8988T (cell line): ENCODE measurements around the gene RPL39L.
"Not testable (repeated sequence)": the region's sequence is repeated elsewhere in the genome, so short reads cannot be mapped to it uniquely, and the experiment has no call there.

ENCODE experiments used
- DNase-seq: peaks from one replicate; pipeline ENCODE4 v3.0.0; 2011

RPL39L gene

GRCh38 chr3:187136936-187137335 lies 2.4 kb downstream of the RPL39L start:
- DNase-seq: peak; percentile 29

DNA sequence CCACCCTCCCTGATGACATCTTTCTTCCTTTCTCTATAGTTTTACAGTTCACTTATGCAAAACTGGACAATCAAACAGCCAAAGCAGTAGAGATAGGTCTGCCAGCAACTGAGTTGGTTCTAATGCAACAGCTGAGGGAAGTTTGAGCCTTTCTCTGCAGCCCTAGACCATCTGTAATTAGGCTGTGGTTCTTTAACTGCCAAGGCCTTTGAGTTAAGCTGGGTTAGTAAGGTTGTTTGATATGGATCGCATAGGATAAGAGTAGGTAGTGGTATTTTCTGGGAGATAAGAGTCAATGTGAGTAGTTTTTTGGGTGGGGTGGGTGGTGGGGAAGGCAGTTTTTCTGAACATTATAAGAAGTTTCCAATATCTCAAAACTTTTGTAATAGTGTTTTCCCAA lies 3.0 kb downstream of the RPL39L start:
- DNase-seq: no peak

- not testable (repeated sequence) for DNase-seq
Observed at GRCh38 chr3:187135172-187135690, 4.1 kb downstream of the RPL39L start.

GRCh38 chr3:187133181-187133580 lies 6.1 kb downstream of the RPL39L start:
- DNase-seq: not testable (repeated sequence)

DNA sequence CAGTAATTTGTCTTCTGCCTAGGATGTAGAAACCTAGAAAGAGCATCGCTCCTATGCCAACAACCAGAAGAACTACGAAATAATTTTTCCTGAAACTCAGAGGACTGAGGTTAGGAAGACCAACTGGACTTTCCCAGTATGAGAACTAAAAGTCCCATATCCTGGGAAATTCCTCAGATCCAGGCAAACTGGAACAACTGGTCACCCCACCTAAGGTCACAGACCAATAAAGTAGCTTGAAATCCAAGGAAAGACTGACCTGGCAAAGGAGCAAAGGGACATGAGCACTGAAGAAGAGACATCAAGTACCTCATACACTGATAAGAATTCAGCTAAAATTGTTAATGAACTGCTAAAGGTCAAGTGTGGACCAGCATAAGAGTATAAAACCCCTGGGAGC lies 6.6 kb downstream of the RPL39L start:
- no peak for DNase-seq

DNA sequence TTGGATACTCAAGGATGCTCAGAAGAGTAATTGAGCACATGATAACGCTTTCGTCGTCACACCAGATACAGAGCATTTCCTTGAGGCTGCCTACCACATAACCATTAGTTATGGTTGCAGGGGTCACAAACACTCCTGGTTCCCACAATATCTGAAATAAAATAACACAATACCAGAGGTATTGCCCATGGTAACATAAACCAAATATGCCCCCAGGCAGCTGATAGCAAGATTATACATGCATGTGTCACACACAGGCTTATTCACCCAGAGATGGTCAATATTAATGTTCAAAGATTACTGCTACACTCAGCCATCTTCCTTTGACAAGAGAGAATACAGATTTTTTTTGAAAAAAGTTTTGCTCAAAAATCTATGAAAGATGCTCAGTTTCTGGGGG lies 7.3 kb downstream of the RPL39L start:
- DNase-seq: no peak

DNA sequence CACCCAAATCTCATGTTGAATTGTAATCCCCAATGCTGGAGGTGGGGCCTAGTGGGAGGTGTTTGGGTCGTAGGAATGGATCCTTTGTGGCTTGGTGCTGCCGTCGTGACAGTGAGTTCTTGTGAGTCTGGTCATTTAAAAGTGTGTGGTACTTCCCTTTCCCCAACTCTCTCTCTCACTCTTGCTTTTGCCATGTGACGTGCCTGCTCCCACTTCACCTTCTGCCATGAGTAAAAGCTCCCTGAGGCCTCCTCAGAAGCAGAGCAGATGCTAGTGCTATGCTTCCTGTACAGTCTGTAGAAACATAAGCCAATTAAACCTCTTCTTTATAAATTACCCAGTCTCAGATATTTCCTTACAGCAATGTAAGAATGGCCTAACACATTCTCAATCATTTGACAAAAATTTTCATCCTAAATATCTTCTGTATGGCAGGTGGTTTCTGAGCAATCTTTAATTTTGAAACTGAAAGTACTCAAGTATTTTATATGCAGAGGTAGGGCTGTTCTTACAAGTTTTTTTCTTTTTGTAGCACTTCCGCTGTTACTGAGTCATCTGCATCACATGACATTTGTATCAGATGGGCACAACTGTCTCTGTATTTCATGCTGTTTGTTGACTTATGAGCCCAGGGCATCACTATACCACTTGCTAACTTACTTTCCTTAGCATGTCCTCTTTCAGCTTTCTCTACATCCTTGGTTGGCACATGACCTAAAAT lies 8.8 kb downstream of the RPL39L start:
- DNase-seq: no peak

DNA sequence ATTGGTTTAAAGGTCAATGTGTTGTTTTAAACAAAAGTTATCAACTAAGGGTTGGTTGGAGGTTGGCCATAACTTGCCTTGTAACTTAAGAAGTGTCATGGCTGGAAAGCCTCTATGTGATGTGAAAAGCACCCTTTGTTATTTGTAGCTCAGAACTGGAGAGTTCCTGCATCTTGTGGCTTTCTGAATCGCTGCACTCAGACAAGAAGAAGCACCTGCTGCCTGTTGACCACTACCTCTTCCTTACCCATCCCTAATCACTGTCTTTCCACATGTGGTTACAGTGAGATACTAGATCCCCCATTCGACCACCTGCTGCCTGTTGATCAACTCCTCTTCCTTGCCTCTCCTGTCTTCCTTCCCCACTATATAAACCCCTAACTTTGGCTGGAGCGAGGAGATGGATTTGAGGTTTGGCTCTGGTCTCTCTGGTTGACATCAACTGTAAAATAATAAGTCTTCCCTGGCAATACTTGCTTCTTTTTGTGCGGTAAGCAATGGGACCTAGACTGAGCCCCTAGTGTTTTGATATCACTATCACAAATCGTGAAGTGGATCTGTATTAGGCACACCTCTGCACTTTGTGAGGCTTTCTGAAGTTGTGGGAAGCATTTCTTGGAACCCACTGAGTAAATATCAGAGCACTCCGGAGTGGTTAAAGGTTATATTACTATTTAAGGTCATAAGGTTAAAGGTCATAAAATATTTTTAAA lies 13.8 kb downstream of the RPL39L start:
- DNase-seq: no peak

GRCh38 chr3:187122261-187122660 lies 17.0 kb downstream of the RPL39L start:
- DNase-seq: no peak

DNA sequence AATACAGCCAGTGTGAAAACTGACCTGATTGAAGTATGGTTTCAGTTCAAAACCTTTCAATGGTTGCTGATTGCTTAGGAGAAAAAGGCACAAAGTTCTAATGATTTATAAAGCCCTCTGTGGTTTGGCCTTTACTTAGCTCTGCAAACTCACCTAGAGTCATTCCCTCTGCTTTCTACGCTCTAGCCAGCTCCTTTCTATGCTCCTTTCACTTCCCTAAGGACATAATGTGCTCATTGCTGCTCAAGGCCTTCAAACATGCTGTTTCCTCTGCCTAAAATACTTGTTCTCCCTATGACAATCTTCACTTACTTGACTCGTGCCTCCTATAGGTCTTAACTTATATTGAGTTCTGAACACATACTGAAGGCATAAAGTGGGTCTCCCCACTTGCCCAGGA lies 19.0 kb downstream of the RPL39L start:
- no peak for DNase-seq

GRCh38 chr3:187114511-187114910 lies 24.8 kb downstream of the RPL39L start:
- DNase-seq: no peak

GRCh38 chr3:187112934-187113793 lies 26.1 kb downstream of the RPL39L start:
- DNase-seq: no peak

GRCh38 chr3:187110156-187110555 lies 29.1 kb downstream of the RPL39L start:
- DNase-seq: no peak

DNA sequence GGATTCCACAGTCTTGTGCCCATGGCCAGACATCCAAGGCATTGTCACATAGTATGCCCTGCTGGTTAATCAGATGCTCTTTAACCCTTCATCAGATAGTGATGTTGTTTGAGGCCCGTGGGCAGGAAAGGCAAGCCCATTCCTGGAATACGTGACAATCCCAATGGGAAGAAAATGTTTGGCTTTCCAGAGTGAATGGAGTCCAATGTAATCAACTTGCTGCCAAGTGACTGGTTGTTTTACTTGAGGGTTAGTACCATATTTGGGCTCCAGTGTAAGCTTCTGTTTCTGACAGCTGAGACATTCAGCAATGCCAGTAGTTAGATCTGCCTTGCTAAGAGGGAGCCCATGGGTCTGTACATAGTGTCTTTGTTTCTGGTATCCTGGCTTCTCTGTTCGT lies 31.3 kb downstream of the RPL39L start:
- no peak for DNase-seq

DNA sequence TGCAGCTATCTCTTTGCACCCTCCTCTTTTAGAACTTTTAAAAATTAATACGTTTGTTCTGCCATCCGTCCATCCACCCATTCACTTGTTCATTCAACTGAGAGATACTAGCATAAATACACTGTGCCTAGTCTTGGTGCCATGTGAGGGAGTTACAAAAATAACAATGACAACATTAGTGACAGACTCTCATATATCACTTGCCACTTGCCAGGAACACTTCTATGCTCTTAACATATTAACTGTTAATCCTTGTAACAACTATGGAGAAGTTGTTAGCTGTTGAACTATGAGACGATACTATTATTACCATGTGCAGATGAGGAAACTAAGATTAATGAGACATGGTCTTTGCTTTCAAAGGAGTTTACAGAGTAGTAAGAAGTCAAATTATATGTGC lies 33.6 kb downstream of the RPL39L start:
- no peak for DNase-seq

- DNase-seq: no peak
Observed at GRCh38 chr3:187104933-187105332, 34.4 kb downstream of the RPL39L start.

DNA sequence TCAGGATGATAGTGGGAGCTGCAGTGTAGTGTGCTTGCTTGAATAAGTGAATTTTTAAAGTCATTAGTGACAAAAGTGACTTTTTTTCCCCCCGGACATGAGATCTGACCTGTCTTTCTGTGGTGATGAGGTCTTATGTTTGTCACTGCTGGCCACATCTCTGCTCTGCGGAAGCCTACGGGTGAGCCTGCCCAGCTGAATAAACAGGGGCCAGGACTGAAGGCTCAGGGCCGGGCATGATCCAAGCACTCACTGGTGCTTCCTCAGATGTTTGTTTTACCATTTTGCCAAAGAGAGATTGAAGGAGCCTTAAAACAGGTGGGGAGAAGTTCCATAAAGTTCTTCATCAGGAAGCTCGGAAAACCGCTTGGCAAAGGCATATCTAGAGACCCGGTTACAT lies 35.0 kb downstream of the RPL39L start:
- no peak for DNase-seq

GRCh38 chr3:187103251-187103650 lies 36.0 kb downstream of the RPL39L start:
- no peak for DNase-seq

DNA sequence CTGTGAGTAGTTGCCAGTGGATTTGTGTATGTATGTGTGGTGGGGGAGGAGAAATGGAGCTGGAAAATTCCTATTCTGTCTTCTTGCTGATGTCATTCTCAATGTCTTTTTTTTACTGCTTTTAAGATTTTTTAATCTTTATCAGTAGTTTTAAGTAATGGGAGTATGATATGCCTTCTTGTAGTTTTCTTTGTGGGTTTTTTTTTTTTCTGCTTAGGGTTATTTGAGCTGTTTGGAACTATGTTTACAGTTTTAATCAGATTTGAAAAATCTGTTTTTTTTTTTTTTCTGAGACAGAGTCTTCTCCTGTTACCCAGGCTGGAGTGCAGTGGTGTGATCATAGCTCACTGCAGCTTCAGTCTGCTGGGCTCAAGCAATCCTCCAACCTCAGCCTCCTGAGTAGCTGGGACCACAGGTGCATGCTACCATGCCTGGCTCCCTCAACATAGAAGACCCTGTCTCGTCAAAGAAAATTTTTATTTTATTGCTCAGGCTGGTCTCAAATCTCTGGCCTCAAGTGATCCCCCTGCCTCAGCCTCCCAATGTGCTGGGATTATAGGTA lies 37.1 kb downstream of the RPL39L start:
- no peak for DNase-seq

DNA sequence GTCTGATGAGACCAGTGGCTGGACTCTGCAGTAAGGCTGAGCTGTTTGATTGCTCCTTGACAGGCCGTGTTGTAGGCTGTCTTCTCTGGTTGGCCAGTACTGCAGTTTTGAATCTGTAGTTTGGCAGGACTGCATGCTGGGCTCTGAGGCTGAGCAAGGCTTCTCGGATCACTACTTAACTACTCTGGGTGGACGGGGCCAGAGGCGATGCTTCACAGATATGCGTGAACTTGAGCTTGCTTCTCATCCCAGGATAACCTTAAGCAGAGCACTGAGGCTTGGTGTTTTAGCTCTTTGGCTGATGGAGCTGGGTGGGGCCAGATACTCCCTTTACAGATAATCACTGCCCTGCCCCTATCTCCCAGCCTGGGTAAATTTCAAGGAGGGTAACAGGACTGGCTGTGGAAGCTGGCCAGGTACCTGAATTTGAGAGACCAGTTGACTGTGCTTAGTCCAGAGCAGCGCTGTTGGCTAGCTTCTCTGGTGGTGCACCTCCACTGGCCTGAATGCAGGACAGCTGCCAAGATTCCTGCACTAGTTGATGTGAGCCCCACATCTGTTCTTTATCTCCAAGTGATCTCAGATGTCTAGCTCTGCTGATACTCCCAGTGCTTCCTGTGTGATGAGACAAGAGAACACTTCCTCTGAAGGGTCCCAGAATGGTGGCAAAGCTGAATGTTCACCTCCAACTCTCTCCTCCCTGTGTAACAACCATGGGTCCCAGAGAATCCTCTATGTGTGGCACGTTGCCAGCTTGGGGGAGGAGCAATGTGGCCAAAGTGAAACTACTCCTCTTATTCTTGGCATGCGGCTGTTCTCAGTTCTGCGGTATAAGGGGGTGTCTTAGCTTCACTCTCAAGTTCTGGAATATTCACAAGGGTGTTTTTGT lies 37.9 kb downstream of the RPL39L start:
- DNase-seq: no peak

DNA sequence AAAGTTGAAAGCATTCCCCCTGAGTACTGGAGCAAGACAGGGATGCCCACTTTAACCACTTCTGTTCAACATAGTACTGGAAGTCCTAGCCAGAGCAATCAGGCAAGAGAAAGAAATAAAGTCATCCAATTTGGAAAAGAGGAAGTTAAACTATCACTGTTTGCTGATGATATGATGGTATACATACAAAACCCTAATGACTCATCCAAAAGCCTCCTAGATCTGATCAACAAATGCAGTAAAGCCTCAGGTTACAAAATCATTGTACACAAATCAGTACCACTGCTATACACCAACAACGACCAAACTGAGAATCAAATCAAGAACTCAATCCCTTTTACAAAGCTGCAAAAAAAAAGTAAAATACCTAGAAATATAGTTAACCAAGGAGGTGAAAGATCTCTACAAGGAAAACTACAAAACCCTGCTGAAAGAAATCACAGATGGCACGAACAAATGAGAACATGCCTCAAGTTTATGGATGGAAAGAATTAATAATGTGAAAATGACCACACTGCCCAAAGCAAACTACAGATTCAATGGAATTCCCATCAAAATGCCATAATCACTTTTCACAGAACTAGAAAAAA lies 40.3 kb downstream of the RPL39L start:
- DNase-seq: no peak

DNA sequence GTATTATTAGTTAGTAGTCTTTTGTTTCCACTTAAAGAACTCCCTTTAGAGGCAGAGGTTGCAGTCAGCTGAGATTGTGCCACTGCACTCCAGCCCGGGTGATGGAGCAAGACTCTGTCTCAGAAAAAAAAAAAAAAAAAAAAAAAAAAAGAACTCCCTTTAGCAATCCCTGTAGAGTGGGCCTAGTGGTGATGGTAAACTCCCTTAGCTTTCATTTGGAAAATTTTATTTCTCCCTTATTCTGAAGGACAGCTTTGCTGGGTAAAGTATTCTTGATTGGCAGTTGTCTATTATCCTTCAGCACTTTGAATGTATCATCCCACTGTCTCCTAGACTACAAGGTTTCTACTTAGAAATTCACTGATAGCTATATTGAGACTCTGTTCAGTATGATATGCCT lies 46.0 kb downstream of the RPL39L start:
- no peak for DNase-seq
